OCI-LY7 (cell line): Measurements from ENCODE around the gene HNRNPH1.

Source experiments
- CTCF ChIP-seq: fragments of 200-600 bp; sonication (generic); conservative IDR thresholded peaks from 2 replicates; pipeline ENCODE4 v1.5.1; 2014; ENCODE audit warnings: mild to moderate bottlenecking, antibody characterized with exemption, low read length, moderate library complexity, mixed read lengths
- EZH2phosphoT487 ChIP-seq: fragments of 200-600 bp; sonication (generic); IDR thresholded peaks from 2 replicates; pipeline ENCODE4 v1.6.1; 2018; ENCODE audit warnings: low read depth, borderline replicate concordance, mild to moderate bottlenecking, mixed run types, antibody characterized with exemption, low read length, moderate library complexity, mixed read lengths

GRCh38 chr5:179612577-179613459 lies 10.7 kb downstream of the HNRNPH1 start:
- TF ChIP-seq CTCF (no peak), EZH2phosphoT487 (no peak)
